HG02759 (cell line): ENCODE results near the gene KCNJ6.
"Not testable (repeated sequence)": the region's sequence is repeated elsewhere in the genome, so short reads cannot be mapped to it uniquely, and the experiment has no call there.

ENCODE experiments used
- ATAC-seq: cut with Tn5 transposase; IDR thresholded peaks from one replicate; pipeline ENCODE4 v1.9.1; 2021; ENCODE audit warnings: mild to moderate bottlenecking, moderate library complexity; ENCODE audit not compliant: unreplicated experiment

The KCNJ6 gene

GRCh38 chr21:37746849-37747248 is 169.4 kb downstream of the KCNJ6 start:
- no peak for ATAC-seq

GRCh38 chr21:37744551-37744950 is 171.7 kb downstream of the KCNJ6 start:
- ATAC-seq = no peak

DNA sequence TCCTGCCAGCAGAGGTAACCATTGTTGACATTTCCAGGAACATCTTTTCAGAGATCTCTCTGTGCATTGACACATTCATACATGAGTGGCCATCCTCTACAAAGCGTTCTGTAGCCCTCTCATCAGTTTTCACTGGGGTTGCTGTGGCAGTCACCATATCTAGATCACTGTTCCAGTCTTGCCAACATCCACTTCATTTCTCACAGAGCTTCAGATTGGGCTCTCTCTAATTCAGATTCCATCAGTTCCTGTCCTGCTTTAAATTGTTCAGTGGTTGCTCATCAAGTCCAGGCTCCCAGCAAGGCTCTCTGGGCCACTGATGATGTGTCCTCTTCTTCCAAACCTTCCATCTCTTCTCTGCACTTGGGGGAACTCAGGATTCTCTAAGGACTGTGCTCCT is 173.7 kb downstream of the KCNJ6 start:
- no peak for ATAC-seq

DNA sequence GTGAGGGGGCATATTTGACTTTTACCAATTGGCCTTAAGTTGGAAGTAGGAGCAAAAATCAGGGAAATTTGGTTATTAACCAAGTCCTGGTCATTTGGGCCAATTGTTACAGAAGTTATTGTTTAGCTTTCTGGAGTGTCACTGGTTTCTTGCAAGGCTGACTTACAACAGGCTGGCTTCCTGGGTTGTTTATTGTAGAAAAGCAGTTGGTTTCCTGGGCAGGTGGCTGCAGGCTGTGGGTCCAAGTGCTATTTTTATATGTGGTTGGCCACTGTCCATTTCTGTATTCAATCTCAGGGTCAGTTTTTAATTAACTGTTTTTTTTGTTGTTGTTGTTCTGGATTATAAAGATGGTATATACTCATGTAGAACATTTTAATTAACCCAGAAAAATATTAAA is 174.1 kb downstream of the KCNJ6 start:
- ATAC-seq = no peak

GRCh38 chr21:37737996-37738395 is 178.3 kb downstream of the KCNJ6 start:
- ATAC-seq = no peak

DNA sequence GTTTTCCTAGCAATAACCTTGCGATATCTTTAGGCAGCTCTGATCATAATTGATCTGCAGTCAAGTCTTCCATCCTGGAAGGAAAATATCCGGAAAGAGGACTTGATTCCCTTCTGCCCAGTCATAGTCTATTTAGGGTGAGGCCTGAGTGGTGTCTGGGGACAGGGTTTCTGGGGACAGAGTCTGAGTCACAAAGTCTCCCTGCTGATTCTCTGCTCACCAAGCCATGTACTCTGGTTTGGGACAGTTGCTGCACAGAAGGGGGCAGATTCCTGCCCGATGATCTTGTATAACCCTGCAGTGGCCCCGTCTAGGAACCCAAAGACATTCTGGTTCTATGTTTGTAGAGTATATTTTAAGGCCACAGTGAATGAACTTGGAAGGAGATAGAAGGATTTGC is 178.8 kb downstream of the KCNJ6 start:
- ATAC-seq = no peak

DNA sequence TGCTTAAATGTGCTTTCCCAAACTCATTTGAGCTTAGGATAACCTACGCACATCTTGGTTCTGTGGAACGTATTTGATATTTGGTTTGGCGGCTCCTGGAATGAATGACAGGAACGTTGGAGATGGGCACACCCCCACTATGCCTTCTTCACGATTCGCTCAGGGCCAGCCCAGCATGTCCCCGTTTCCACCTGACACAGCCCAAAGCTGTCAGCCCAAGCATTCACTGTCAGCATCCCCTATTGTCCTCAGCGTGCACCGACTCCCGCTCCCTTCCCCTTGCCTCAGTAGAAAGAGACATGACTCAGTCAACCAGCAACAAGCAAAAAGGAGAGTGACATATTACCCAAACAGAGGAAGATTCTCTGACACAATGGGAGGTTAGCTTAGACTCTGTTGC is 181.4 kb downstream of the KCNJ6 start:
- no peak for ATAC-seq

- no peak for ATAC-seq
These were observed 183.3 kb downstream of the KCNJ6 start for GRCh38 chr21:37732927-37733326.

- no peak for ATAC-seq
These were observed 192.1 kb downstream of the KCNJ6 start for GRCh38 chr21:37724201-37724600.

GRCh38 chr21:37717534-37717933 is 198.7 kb downstream of the KCNJ6 start:
- no peak for ATAC-seq

GRCh38 chr21:37712569-37712934 is 203.7 kb downstream of the KCNJ6 start:
- ATAC-seq = not testable (repeated sequence)

DNA sequence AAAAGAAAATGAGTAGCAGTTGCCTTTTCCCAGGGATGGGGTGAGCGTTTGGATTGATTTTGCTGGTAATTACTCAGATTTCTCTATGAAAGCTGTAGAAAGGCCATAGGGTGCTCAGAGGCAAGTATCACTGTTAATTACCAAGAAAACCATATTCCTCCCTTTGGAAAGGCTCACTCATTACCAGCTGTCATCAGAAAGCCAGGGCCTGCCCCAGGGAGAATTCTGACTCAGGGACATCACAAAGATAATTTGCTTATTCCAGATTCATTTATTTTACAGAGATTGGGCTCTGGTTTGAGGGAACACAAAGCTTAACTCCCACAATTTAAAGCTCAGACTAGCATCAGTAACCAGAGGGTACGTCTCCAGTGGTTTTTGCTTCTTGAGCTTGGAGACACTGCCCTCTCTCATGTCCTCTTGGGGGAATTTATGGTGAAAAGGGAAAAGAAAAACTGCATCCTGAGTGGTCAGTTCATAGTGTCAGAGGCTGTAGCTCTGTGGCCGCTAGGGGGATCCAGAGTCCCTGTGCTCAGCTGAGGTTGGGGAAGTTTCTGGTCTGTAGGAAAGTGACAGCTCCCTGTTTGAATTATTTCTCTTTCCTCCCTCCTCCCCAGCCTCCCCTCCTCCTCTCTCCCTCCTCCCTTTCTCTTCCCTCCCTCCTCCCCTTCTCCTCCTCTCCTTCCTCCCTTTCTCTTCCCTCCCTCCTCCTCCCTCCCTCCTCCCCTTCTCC is 204.3 kb downstream of the KCNJ6 start:
- peak; percentile 75 for ATAC-seq

- no peak for ATAC-seq
These were observed 204.9 kb downstream of the KCNJ6 start for GRCh38 chr21:37711286-37711829.

GRCh38 chr21:37710546-37711285 is 205.5 kb downstream of the KCNJ6 start:
- ATAC-seq = no peak

DNA sequence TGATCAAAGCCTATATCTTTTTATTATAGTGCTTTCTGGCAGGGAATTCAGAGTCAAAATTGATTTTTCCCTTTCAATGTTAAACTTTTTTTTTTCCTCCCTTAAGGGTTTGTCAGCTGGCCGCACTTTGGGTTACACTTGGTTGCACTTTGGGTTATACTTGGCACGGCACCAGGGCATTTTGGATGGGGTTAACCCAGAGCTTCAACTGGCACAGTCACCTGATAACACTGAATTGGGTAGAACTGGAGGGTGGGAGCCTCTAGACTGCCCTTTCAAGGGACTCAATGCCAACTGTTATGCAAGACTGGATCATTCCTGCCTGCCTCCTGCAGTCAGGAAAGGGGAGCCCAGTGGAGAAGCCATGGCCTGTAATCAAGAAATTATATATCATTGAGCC is 211.5 kb downstream of the KCNJ6 start:
- no peak for ATAC-seq

- no peak for ATAC-seq
These were observed 214.0 kb downstream of the KCNJ6 start for GRCh38 chr21:37702241-37702640.

GRCh38 chr21:37700641-37701202 is 215.5 kb downstream of the KCNJ6 start:
- peak; percentile 93 for ATAC-seq

GRCh38 chr21:37699024-37699775 is 217.1 kb downstream of the KCNJ6 start:
- ATAC-seq = no peak

DNA sequence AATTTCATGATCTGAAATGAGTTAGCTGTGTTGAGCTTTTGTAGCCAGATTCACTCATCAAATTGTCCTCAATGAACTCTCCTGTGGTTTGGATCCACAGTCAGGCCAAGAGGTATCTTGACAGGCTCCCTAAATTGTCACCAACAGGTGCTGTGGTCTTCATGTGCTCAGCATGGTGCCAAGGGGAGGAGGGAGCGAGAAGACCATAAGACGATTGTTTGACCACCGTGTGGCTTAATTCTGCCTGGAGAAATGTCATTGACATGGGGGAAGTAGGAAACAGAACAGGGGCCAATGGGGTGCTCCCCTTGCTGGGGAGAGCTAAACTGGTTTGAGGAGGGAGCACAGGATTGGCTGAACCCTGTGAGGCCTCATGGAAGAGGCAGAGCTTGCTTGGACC is 219.3 kb downstream of the KCNJ6 start:
- ATAC-seq = no peak

GRCh38 chr21:37695111-37695510 is 221.1 kb downstream of the KCNJ6 start:
- ATAC-seq = no peak

GRCh38 chr21:37688952-37689659 is 227.2 kb downstream of the KCNJ6 start:
- no peak for ATAC-seq
